ENCODE results near the gene OR8B12. TPM values are rescaled to one million over a fixed set of nuclear protein-coding genes. Genes with fewer than 3 reads are reported as not detected.
A peak's percentile ranks its signal among the peaks of the same experiment; 100 is the strongest.

The OR8B12 gene, protein sequence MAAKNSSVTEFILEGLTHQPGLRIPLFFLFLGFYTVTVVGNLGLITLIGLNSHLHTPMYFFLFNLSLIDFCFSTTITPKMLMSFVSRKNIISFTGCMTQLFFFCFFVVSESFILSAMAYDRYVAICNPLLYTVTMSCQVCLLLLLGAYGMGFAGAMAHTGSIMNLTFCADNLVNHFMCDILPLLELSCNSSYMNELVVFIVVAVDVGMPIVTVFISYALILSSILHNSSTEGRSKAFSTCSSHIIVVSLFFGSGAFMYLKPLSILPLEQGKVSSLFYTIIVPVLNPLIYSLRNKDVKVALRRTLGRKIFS
- total RNA-seq: not detected in 3 replicates

GRCh38 chr11:124543554-124543953 is at the start of gene OR8B12:
Gene OR8B12, minus strand, starts transcription at chr11:124543654. Its CDS starts 0 bp downstream, at chr11:124543654.
- peaks cover 6% of the 10 kb centered on the region for H3K9me3 Mint-ChIP-seq
- H3K4me3 Mint-ChIP-seq: no peak within 1 kb of the TSS
- no peak within 1 kb of the TSS for H3K27ac Mint-ChIP-seq

DNA sequence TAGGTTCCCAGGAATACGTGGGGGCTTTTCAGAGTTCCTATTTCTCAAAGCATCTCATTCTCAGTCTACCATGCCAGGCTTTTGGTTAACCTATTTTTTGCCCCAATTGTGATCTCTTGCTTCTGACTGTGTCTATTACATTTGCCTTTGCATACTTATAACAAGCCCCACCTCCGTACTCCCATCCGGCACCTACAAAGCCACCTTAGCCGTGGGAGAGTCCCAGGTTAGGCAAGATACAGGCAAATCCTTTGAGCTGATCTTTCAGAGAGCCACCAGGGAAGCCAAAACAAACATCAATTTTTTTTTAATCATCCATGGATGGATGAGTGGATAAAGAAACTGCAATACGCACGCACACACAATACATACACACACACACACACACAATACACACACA is 49.2 kb upstream of the OR8B12 start:
- Mint-ChIP-seq H3K27ac (no peak overlapping the region), H3K27me3 (ENCODE audit: low read depth) (peaks cover 50% of the 10 kb centered on the region), H3K4me3 (no peak overlapping the region), H3K4me1 (no peaks in the 10 kb centered on the region), H3K36me3 (no peaks in the 10 kb centered on the region), H3K9me3 (no peaks in the 10 kb centered on the region)
- TF ChIP-seq, protein P1, sequence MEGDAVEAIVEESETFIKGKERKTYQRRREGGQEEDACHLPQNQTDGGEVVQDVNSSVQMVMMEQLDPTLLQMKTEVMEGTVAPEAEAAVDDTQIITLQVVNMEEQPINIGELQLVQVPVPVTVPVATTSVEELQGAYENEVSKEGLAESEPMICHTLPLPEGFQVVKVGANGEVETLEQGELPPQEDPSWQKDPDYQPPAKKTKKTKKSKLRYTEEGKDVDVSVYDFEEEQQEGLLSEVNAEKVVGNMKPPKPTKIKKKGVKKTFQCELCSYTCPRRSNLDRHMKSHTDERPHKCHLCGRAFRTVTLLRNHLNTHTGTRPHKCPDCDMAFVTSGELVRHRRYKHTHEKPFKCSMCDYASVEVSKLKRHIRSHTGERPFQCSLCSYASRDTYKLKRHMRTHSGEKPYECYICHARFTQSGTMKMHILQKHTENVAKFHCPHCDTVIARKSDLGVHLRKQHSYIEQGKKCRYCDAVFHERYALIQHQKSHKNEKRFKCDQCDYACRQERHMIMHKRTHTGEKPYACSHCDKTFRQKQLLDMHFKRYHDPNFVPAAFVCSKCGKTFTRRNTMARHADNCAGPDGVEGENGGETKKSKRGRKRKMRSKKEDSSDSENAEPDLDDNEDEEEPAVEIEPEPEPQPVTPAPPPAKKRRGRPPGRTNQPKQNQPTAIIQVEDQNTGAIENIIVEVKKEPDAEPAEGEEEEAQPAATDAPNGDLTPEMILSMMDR (IDR thresholded peaks at IDR 0.05; ENCODE audit: unreplicated experiment): no peak
- no peak for DNase-seq (ENCODE audit: low spot score in 2 of 2, unreplicated experiment in 2 of 2)

More at GRCh38 chr11:124543554-124543953, at the start of gene OR8B12:
- Mint-ChIP-seq H3K36me3 (no peaks in the 10 kb centered on the region), H3K4me1 (no peaks in the 10 kb centered on the region), H3K27me3 (ENCODE audit: low read depth) (peaks cover 22% of the 10 kb centered on the region)
- TF ChIP-seq, protein P1 (IDR thresholded peaks at IDR 0.05; ENCODE audit: unreplicated experiment): no peak
- no peak for DNase-seq (ENCODE audit: low spot score in 2 of 2, unreplicated experiment in 2 of 2)

- Mint-ChIP-seq H3K36me3 (no peaks in the 10 kb centered on the region), H3K27me3 (ENCODE audit: low read depth) (peaks cover 48% of the 10 kb centered on the region), H3K9me3 (no peaks in the 10 kb centered on the region), H3K27ac (no peak overlapping the region), H3K4me3 (no peak overlapping the region), H3K4me1 (no peaks in the 10 kb centered on the region)
- TF ChIP-seq, protein P1 (IDR thresholded peaks at IDR 0.05; ENCODE audit: unreplicated experiment): no peak
- DNase-seq (ENCODE audit: low spot score in 2 of 2, unreplicated experiment in 2 of 2): no peak
These were observed 48.0 kb upstream of the OR8B12 start for GRCh38 chr11:124591430-124591829.

- TF ChIP-seq, protein P1 (IDR thresholded peaks at IDR 0.05; ENCODE audit: unreplicated experiment): peak; percentile 78
- H3K9me3 Mint-ChIP-seq: no peaks in the 10 kb centered on the region
- peak; percentile 24 to 65 for DNase-seq (ENCODE audit: low spot score in 2 of 2, unreplicated experiment in 2 of 2)
- H3K27ac Mint-ChIP-seq: no peak overlapping the region
- H3K4me3 Mint-ChIP-seq: no peak overlapping the region
- H3K4me1 Mint-ChIP-seq: no peaks in the 10 kb centered on the region
- H3K27me3 Mint-ChIP-seq (ENCODE audit: low read depth): peaks cover 36% of the 10 kb centered on the region
- no peaks in the 10 kb centered on the region for H3K36me3 Mint-ChIP-seq
These were observed 42.9 kb upstream of the OR8B12 start for GRCh38 chr11:124586238-124586860.

GRCh38 chr11:124584681-124585372 is 41.4 kb upstream of the OR8B12 start:
- H3K9me3 Mint-ChIP-seq: no peaks in the 10 kb centered on the region
- no peaks in the 10 kb centered on the region for H3K36me3 Mint-ChIP-seq
- TF ChIP-seq, protein P1 (IDR thresholded peaks at IDR 0.05; ENCODE audit: unreplicated experiment): no peak
- no peak overlapping the region for H3K4me3 Mint-ChIP-seq
- no peak for DNase-seq (ENCODE audit: low spot score in 2 of 2, unreplicated experiment in 2 of 2)
- H3K4me1 Mint-ChIP-seq: no peaks in the 10 kb centered on the region
- H3K27me3 Mint-ChIP-seq (ENCODE audit: low read depth): peaks cover 29% of the 10 kb centered on the region
- no peak overlapping the region for H3K27ac Mint-ChIP-seq
